Sigmoid colon (tissue), 7 donors: ENCODE measurements around the gene VASP. TPM values are rescaled to one million over a fixed set of nuclear protein-coding genes. Genes with fewer than 3 reads are reported as not detected.

Experiments
- DNase-seq: peaks from one replicate; pipeline ENCODE4 v3.0.0-alpha.2; 2019
- H3K27ac ChIP-seq, 4 donors: fragments of 200-600 bp; sonication (generic); one replicate each; pipeline ENCODE4 v1.5.1; 2016 to 2019; ENCODE audit warnings: mild to moderate bottlenecking in 1 of 4
- H3K27me3 ChIP-seq, 3 donors: fragments of 200-600 bp; sonication (generic); one replicate each; pipeline ENCODE4 v1.5.1; 2019; ENCODE audit warnings: mild to moderate bottlenecking in 1 of 3
- H3K36me3 ChIP-seq, 4 donors: fragments of 200-600 bp; sonication (generic); one replicate each; pipeline ENCODE4 v1.5.1; 2016 to 2019
- H3K4me1 ChIP-seq, 4 donors: fragments of 200-600 bp; sonication (generic); one replicate each; pipeline ENCODE4 v1.5.1; 2017 to 2019
- H3K4me3 ChIP-seq, 4 donors: fragments of 200-600 bp; sonication (generic); one replicate each; pipeline ENCODE4 v1.5.1; 2017 to 2019; ENCODE audit warnings: mild to moderate bottlenecking in 2 of 4, moderate library complexity in 1 of 4
- H3K9me3 ChIP-seq, 4 donors: fragments of 200-600 bp in 3 of 4; sonication (generic) in 3 of 4; one replicate each; pipeline versions ENCODE4 v1.5.1 to v1.6.1; 2013 to 2019
- EP300 ChIP-seq, 4 donors: sonication (generic); formaldehyde crosslinking; IDR thresholded peaks; one replicate each; pipeline ENCODE4 v1.6.1; 2017; ENCODE audit warnings: antibody characterized with exemption in 4 of 4
- POLR2A ChIP-seq, 2 donors: fragments of 450-650 bp; IDR thresholded peaks; one replicate each; pipeline ENCODE4 v1.6.1; 2016; ENCODE audit warnings: antibody characterized with exemption in 2 of 2, mild to moderate bottlenecking in 2 of 2, moderate library complexity in 2 of 2
- POLR2AphosphoS5 ChIP-seq, 4 donors: sonication (generic); formaldehyde crosslinking; IDR thresholded peaks; one replicate each; pipeline ENCODE4 v1.6.1; 2017; ENCODE audit warnings: antibody characterized with exemption in 4 of 4
- WGBS, 2 donors: extraction: QIAGEN DNeasy Blood & Tissue Kit; methylation state at CpG; one replicate each; pipeline ENCODE4 v1.1.7; 2013; 5-methylcytosine and 5-hydroxymethylcytosine counted together
- intact Hi-C: fragments of 100-400 bp; cut with DNase I; formaldehyde crosslinking; loops from one replicate; pipeline ENCODE4 v1.15.1; 2023
- polyA plus RNA-seq, 3 donors: library from polyadenylated mRNA; stranded (reverse); fragments of 200-250 nt; gene quantifications; one replicate each; pipeline ENCODE4 v1.2.3, GENCODE V29; 2013
- total RNA-seq, 4 donors: library from RNA; depleted of rRNA; stranded (reverse); fragments of >200 nt; gene quantifications; one replicate each; pipeline ENCODE4 v1.1.0, GENCODE V29; 2016
- TF ChIP-seq, protein P1 (sequence below), 4 experiments: fragments of 450-650 bp in 3 of 4; fragments of 200-600 bp in 1 of 4; IDR thresholded peaks; one replicate each; pipeline ENCODE4 v1.5.1; 2016 to 2019; ENCODE audit warnings: antibody characterized with exemption in 4 of 4, mild to moderate bottlenecking in 3 of 4, moderate library complexity in 2 of 4
- donor health status: healthy with polysubstance abuse.
- donor health status: Bipolar disorder and iron deficiency.
- donor health status: healthy.

VASP gene
- total and polyA plus RNA-seq, 7 donors, result 101 to 223 (median 160) TPM

DNA sequence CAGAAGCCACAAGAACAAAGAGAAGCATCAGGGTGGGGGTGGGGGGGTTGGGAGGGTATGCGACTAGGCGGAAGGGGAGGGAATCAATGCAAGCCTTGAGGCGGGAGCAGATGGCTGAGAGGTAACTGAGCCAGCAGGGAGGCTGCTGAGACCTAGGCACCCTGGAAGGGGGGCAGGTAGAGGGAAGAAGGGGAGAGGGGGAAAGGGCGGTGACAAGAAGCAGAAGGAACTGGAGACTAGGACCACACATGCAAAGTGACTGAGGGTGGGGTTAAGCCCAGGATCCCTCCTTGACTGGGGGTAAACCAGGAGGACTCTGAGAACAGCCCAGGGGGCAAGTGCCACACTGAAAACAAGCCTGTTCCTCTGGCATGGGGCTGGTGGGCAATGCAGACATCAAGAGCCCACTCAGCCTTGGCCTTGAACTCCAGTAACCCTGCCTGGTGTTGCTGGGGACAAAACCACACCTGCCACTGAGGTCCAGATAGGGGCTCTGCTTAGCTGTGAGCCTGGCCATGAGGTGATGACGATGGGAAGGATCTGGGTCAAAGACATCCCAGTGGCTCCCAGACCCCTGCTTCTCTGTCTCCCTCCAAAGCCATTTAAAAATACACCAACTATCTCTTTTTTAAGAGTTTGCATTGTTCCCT is 57.0 kb downstream of the VASP start:
- Histone ChIP-seq H3K4me3 (no peak overlapping the region), H3K4me1 (no peaks in the 10 kb centered on the region), H3K27me3 (no peaks in the 10 kb centered on the region), H3K36me3 (no peaks in the 10 kb centered on the region), H3K27ac (no peak overlapping the region), H3K9me3 (no peaks in the 10 kb centered on the region)
- DNase-seq, result no peak
- intact Hi-C loops, result no loop called here
- WGBS, 2 donors, result 67 to 91% methylated on average over 5 of the region's 5 CpGs
- TF ChIP-seq EP300 (IDR thresholded peaks at IDR 0.05), result no peak
- TF ChIP-seq, protein P1, sequence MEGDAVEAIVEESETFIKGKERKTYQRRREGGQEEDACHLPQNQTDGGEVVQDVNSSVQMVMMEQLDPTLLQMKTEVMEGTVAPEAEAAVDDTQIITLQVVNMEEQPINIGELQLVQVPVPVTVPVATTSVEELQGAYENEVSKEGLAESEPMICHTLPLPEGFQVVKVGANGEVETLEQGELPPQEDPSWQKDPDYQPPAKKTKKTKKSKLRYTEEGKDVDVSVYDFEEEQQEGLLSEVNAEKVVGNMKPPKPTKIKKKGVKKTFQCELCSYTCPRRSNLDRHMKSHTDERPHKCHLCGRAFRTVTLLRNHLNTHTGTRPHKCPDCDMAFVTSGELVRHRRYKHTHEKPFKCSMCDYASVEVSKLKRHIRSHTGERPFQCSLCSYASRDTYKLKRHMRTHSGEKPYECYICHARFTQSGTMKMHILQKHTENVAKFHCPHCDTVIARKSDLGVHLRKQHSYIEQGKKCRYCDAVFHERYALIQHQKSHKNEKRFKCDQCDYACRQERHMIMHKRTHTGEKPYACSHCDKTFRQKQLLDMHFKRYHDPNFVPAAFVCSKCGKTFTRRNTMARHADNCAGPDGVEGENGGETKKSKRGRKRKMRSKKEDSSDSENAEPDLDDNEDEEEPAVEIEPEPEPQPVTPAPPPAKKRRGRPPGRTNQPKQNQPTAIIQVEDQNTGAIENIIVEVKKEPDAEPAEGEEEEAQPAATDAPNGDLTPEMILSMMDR (IDR thresholded peaks at IDR 0.05), result no peak
- TF ChIP-seq POLR2AphosphoS5 (IDR thresholded peaks at IDR 0.05), result no peak
- TF ChIP-seq POLR2A (IDR thresholded peaks at IDR 0.05), result no peak

GRCh38 chr19:45567609-45568008 is 60.3 kb downstream of the VASP start:
- no peaks in the 10 kb centered on the region for H3K36me3 ChIP-seq
- no peak for DNase-seq
- H3K4me3 ChIP-seq, result no peak overlapping the region
- no peaks in the 10 kb centered on the region for H3K9me3 ChIP-seq
- no peak overlapping the region for H3K27ac ChIP-seq
- 17 to 77% methylated on average over 2 of the region's 2 CpGs for WGBS, 2 donors
- H3K4me1 ChIP-seq, result no peaks in the 10 kb centered on the region
- intact Hi-C loops, result loop anchor here (5.0 kb wide), 1 partner anchor 40 kb away; no protein-coding TSS in a partner anchor
- TF ChIP-seq EP300 (IDR thresholded peaks at IDR 0.05), result no peak
- TF ChIP-seq POLR2AphosphoS5 (IDR thresholded peaks at IDR 0.05), result no peak
- TF ChIP-seq, protein P1 (IDR thresholded peaks at IDR 0.05), result no peak
- no peak for TF ChIP-seq POLR2A (IDR thresholded peaks at IDR 0.05)
- H3K27me3 ChIP-seq, result no peaks in the 10 kb centered on the region

DNA sequence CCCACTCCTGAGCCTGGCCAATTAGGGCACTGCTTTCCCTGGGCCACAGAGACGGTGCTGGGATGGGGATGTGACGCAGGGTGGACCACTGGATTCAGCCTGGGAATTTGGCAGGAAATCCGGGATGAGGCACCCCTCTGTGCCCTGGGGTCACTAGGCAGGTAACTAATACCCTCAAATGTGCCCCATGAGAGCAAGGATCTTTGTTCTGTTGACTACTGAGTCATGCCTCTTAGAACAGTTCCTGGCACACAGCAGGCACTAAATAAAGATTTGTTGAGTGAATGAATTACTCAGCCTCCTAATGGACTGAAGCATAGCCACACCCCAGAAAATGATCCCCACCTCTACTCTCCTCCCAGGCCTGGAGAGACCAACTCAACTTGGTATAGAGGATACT is 61.5 kb downstream of the VASP start:
- Histone ChIP-seq H3K4me3 (no peak overlapping the region), H3K27ac (no peak overlapping the region), H3K27me3 (no peaks in the 10 kb centered on the region), H3K4me1 (no peaks in the 10 kb centered on the region), H3K36me3 (no peaks in the 10 kb centered on the region), H3K9me3 (no peaks in the 10 kb centered on the region)
- TF ChIP-seq POLR2A (IDR thresholded peaks at IDR 0.05) (no peak), EP300 (IDR thresholded peaks at IDR 0.05) (no peak), POLR2AphosphoS5 (IDR thresholded peaks at IDR 0.05) (no peak)
- no peak for DNase-seq
- intact Hi-C loops, result loop anchor here (5.0 kb wide), 1 partner anchor 41 kb away; no protein-coding TSS in a partner anchor
- 73 to 83% methylated on average over 3 of the region's 3 CpGs for WGBS, 2 donors

GRCh38 chr19:45569619-45570421 is 62.5 kb downstream of the VASP start:
- DNase-seq, result no peak
- no peak for TF ChIP-seq EP300 (IDR thresholded peaks at IDR 0.05)
- no peak for TF ChIP-seq POLR2A (IDR thresholded peaks at IDR 0.05)
- TF ChIP-seq POLR2AphosphoS5 (IDR thresholded peaks at IDR 0.05), result no peak
- TF ChIP-seq, protein P1 (IDR thresholded peaks at IDR 0.05), result peak; percentile 28 to 58 (median 56)
- H3K36me3 ChIP-seq, result no peaks in the 10 kb centered on the region
- WGBS, 2 donors, result 62 to 68% methylated on average over 15 of the region's 15 CpGs
- H3K4me1 ChIP-seq, result peaks cover 0 to 6% (median 0%) of the 10 kb centered on the region in 4 donors
- no peaks in the 10 kb centered on the region for H3K27me3 ChIP-seq
- intact Hi-C loops, result loop anchor here (5.0 kb wide), 1 partner anchor 43 kb away; no protein-coding TSS in a partner anchor
- H3K27ac ChIP-seq, result no peak overlapping the region
- no peaks in the 10 kb centered on the region for H3K9me3 ChIP-seq
- no peak overlapping the region for H3K4me3 ChIP-seq
